NCI-H2081 (cell line): Measurements from ENCODE around the gene LINC01488.

Source experiments
- DNase-seq, 2 experiments: peaks; one replicate each; lab custom pipeline; 2025; lab: John Stamatoyannopoulos, UW

Gene LINC01488

DNA sequence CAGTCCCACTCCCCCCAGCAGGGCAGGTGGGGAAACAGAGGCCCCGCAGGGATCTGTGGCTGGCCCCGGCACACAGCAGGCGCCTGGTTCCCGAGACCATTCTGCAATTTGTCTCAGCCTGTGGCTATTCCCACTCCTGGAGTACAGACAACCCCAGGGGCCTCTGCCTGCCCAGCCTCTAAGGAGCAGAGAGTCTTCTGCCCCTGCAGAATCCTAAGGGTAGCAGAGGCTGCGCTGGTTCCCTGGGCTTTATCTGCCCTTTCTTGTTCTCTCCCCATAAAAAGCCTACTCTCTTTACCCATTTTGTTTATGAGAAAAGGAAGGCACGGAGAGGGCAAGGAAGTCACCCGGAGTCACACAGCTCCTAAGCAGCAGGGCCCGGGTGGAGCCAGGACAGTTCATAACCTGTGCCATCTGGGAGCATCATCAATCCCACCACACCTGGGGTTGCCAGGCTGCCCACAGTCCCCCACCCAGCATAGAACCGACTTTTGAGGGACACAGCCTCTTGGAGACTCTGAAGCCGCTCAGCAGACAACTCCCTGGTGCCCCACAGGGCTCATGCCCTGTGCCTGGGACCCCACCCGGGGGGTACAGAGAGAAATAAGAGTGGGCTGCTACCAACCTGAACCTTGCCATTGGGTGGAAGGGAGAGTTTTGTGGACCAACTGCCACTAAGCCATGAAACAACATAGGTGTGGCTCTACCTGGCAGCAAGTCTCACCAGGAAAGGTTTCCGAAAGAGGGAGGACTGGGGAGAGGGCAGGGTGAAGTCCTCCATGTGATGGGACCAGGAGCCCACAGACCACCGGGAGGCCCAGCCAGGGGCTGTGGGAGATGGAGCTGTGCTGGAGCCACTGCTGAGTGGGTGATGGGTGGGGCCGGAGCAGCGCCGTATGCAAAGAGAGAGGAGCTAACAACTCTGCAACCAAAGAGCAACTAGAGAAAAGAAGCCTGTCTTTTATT, 17.2 kb upstream of the LINC01488 start:
- no peak for DNase-seq

DNA sequence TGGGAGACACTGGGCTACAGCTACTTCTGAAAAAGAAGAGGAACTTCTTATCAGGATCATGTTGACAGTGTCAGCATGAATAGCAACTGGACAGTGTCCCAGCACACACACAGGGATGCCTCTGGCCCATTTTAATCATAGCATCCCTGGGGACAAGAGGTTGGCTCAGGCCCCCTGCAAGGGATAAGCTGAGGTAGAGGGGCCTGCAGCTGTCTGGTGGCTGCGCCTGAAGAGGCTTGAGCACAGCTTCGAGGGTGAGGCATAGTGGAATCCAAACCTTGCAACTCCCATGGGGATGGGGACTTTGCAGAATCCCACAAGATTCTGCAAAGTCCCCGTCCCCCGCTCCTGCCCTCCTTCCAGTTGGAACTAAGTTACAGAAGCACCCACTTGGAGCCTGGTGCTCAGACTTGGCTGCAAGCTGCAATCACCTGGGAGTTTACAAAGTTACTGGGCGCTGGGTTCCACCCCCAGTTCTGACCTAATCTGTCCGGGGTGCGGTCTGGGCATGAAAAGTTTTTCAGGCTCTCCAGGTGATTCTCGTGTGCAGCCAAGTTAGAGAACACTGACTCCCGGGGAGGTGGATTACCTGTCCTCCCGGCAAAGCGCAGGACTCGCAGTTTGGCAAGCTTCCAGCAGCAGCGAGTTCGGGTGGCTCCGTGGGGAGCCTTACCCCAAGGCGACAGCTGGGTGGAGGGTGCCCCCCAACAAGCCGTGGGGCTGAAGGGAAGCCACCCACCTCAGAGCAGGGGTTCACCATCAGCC, 16.0 kb upstream of the LINC01488 start:
- no peak for DNase-seq

DNA sequence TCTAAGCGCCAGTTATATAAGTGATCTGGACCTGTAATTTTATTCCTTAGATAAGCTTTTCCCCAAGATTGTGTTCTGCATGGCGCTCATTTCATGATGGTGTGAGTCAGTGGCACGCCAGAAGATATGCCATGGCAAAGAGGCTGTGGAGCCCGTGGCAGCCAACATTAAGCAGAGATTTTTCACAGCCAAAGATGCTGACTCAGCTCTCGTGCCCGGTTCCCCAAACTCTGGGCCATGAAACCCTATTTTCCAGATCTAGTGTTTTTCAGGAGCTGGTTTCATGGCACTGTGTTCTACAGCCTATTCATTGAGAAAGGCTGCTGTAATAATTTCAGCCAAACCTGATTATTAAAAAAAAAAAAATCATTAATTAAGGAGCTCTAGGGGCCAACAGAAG, 15.4 kb upstream of the LINC01488 start:
- DNase-seq: no peak

DNA sequence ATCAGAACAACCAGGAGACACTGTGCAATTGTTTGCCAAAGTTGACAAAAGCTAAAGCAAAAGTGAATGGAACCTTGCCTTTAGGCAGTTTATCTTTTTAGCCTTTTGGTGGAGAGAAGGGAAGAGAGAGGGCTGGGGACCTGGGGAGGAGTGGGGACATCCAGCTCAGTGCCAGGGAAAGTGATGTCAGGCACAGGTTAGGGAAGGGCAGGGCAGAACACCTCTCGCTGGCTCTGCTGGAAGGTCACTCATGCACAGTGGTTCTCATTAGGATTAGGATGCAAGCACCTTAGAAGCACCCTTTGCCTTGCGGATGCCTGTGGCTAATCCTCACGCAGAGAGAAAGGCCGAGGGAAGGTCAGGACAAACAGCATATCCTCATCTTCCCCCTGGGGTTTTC, 14.3 kb upstream of the LINC01488 start:
- DNase-seq: no peak

DNA sequence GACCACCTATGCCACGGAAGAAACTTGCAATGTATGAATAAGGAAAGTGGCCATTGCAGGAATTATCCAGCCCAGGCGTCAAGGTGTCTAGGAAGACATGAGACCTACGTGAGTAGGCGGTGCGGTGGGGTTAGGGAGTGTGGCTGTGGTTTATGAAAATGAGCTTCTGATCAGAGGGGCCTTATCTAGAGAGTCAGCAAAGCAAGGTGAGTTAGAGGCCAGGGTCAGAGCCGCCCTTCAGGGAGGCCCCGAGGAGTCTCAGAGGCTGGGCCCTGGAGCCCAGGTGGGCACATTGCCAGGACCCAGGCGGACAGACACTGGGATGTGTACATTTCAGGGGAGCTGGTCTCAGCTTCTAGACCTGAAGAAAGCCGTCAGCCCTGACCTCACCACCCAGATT, 13.8 kb upstream of the LINC01488 start:
- DNase-seq: no peak

DNA sequence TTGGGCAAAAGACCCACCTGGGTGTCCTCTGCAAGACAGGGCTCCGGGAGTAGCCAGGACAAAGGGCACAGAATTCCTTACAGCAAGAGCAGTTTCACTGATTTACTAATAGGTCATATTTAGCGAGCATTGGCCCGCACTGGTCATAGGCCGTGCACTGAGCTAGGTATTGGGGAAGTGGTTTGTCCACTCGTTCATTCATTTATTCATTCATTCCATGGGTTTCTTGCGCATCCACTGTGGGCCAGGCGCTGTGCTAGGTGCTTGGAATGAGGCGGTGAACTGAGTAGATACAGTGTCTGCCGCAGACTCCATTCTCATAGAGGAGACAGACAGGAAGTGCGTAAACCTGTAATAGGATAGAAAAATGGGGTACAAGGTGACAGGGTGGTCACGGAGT, 13.2 kb upstream of the LINC01488 start:
- DNase-seq: no peak

DNA sequence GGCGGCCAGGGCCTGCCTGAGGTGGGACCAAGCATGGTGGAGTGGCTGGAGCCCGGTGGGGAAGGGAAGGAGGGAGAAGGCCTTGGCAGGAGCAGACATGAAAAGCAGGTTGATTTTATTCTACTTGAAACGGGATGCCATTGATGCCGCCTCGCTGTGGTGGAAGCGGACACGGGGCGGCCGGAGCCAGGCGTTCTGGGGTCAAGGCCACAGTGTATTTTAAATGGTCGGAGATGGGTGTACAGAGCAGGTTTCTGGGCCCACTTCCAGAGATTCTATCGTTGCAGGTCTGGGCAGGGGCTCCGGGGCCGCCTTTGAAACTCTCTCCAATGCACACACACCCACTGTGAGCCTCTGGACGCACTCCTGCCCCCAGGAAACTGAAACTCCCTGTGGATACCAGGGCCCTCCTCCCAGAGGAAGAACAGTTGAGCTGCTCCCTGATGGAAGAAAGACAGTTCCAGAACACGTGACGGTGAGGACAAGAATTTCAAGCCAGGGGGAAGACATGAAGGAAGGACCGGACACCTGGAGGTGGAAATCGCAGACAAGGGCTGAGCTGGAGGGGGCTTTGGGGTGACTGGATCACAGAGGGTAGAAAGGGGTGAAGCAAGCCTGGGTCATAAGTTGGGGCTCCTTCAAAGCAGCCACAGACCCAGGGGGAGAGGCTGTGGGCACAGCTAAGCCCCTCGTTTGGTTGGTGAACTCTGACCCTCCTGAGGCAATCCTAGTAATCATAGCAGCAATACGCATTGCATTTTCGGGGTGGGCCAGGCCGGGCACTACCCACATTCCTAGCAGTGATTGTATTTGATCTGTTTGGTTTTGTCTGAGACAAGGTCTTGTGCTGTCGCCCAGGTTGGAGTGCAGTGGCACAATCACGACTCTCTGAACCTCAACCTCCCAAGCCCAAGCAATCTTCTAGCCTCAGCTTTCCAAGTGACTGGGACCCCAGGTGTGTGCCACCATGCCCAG, 12.3 kb upstream of the LINC01488 start:
- DNase-seq: no peak

DNA sequence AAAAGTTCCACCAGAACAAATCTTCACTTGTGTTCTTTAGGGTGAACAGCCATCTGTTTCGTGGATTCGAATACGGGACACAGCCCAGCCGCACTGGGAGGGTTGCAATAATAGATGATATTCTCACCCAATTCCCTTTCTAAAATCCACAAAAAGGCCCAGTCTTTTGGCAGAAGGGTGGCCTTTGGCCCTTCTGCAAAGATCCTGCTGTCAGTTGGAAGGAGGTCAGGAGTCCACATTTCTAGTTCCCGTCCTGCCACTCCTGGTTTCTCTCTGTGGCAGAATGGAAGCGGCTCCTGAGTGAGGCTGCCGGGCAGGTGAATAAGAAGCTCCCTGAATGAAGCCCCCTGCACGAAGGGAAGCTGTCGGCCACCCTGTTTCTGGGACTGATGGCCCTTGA, 11.2 kb upstream of the LINC01488 start:
- no peak for DNase-seq

DNA sequence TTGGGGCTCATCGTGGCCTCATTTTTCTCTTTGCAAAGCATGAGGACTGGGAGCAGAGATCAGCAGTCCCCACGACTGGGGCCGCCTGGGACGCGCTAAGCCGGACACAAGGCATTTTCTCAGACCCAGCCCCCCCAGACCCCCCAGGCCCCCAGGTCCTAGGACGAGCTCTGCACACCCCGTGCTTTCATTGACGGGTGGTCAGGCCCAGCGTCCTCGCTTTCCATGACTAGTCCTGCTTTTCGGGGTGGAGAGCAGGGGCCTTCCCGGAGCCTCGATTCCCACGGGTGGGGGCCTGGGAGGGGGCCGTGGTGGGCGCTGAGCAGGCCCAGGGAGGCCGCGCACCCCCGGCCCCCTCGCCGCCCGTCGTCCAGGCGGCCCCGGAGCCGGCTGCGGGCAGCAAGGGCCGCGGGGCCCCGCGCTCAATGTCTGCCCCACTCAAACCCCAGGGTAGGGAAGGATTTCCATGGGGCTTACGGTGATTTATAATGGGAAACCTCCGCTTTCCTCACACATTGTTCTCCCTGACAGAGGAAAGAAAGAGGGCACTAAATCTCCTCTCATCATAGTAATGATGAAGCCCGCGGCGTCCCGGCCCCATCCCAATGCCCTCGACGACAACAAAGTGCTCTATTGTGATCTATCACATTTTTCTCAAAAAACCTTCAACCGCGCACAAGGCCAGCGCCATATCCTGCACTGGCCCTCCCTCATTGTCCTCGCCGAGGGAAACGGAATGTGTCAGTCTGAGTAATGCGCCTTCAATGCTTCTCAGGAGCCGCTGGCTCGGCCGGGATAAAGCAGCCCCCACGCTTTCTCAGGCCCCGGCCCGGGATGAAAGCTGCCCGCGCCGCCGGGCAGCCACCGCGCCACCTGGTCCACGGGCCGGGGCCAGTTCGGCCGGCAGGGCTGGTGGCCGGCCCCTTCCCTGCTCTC, 10.4 kb upstream of the LINC01488 start:
- no peak for DNase-seq

DNA sequence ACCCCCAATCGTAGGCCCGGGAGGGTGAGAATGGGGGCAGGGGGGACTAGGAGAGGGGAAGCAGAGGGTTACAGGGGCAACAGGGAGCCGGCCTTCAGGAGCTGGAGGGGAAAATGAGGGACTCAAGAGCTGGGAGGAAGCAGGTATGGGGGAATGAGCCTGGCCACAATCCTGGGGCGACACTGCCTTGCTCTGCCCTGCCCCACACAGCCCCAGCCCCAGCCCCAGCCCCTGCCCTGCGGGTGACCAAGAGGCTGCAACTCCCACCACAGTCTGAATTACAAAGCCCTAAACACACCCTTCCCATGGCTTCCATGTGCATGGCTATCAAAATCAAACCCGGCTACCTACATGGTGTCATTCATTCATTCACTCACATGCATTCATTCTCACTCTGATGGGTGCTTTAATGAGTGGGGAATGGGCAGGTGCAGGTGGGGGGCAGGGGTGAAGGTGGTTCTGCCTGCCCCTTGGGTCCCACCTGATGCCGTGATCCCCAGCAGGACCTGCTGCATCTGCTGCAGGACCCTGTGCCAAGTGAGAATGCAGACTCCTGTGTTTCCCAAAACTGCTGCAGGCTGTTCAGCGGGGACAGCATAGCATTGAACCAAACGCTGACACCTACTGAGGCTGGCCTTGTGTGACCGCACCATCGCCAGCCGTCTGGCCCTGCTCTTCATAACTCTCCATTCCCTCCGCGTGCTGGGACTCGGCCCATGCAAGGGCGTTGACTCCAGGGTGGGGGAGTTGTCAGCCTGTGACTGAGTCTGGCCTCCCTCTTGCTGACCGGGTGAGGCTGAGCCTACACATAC, 9.5 kb upstream of the LINC01488 start:
- DNase-seq: no peak

DNA sequence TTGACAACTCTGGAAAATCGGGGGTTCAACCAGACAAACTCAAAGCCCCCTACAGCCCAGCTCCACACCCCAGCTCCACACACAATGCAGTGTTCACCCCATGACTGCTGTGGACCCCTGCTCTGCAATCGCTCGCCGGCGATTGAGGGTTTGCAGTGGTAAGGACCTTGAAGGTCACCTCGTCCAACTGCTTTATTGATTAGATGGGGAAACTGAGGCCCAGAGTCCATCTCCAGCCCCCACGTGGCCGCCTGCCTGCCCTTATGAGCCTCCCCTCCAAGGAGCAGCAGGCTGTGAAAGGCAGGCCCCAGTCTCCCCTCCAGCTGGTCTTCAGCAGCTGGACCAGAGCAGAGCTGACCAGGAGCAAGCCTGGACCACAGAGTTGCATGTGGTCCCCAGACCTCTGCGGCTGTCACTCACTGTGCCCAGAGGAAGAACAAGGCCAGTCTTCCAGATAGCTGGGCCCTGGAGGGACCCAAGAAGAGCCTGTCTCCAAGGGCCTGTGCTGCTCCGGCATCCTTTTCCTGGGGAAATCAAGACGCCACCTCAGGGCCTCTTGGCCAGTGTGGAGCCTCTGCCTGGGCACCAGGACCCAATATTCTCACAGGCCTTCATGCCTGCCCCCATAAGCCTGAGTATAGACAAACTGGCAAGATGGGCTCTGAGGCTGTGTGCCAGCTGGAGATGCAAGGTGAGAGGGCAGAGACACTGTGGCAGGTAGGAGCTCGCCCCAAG, 8.8 kb upstream of the LINC01488 start:
- DNase-seq: no peak

DNA sequence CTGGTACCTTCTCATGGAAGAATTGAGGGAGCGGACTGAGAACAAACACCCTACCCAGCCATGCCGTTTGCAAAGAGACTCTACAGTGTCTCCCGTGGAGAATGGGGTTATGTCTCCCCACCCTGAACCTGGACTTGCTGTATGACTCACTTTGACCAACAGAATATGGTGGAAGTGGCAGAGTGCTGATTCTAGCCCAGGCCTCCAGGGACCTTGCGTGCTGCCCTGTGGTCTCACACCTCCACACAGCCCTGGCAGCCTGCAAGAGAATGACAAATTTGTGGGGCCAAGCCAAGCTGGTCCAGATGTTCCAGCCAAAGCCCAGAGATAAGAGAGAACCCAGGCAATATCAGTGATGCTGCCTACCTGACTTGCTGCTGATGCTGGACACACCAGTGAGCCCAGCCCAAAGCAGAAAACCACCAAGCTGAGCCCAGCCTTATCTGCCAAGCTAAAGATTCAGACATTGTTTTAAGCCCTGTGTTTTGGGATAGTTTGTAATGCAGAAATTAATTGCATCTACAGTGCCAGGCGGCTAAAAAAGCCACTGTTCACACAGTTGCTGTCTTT, 8.1 kb upstream of the LINC01488 start:
- no peak for DNase-seq

DNA sequence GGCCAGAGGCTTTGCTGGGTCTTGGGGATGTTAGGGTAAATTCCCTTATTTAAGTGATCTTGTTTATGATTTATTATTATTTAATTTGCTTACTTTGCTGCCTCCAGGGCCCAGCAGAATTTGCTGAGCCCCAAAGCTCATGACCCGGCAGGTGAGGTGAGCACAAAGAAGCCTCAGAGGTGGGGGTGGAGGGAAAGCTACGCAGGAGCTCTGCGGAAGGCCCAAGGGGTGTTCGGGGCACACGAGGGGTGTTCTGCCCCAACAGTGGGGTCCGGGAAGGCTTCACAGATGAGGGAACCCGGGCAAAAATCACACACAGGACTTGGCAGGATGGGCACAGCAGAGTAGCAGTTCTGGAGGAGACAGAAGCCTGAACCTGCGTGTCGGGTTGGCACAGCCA, 6.7 kb upstream of the LINC01488 start:
- DNase-seq: no peak

DNA sequence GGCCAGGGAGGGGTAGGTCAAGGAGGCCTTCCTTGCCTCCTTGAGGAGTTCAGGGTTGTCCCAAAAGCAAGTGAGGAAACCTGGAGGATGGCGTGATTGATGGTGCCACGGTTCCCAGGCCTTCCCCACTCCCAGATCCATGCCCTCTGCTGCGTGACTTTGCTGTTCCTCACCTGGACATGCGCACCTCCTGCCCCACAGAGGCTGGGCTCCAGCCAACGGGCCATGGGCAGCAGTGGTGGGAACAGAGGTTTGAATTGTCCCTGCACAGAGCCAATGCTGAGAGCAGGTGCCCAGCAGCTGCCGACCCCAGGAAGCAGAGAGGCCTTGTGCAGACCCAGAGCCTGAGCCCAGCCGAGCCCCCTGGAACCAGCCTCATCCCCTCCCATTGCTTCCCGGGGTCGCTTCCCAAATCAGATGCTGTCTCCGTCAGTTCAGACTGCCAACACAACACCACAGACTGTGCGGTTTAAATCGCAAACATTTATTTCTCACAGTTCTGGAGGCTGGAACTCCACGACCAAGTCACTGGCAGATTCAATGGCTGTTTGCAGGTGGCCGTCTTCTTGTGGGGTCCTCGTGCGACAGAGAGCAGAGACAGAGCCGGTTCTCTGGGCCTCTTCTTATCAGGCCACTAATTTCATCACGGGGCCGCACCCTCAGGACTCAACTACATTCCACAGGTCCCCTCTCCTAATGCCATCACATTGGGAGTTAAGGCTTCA, 6.2 kb upstream of the LINC01488 start:
- DNase-seq: no peak

DNA sequence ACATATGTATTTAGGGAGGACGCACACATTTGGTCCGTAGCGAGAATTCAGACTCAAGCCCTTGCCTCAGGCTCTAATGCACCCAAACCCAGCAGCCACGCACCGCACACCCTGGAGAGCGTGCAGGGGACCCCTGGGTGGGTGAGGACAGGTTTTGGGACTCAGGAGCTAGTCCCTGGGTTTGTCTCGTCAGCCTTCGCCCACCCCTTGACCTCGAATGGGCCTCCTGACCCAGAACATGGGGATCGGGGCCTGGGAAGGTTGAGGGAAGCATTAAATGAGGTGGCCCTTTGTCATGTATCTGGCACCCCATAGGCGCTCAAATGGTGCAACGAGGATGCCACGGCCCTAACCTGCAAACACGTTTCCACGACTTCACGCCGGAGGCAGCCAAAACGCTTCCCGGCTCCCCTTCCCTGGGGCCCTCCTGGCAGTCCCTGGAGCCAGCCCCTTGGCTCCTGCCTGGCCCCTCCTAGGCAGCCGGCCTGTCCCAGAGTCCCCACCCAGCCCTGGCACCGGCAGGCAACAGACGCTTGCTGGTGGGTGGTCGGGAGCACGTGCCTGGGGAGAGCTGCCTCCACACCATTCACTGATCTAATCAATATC, 5.5 kb upstream of the LINC01488 start:
- no peak for DNase-seq

DNA sequence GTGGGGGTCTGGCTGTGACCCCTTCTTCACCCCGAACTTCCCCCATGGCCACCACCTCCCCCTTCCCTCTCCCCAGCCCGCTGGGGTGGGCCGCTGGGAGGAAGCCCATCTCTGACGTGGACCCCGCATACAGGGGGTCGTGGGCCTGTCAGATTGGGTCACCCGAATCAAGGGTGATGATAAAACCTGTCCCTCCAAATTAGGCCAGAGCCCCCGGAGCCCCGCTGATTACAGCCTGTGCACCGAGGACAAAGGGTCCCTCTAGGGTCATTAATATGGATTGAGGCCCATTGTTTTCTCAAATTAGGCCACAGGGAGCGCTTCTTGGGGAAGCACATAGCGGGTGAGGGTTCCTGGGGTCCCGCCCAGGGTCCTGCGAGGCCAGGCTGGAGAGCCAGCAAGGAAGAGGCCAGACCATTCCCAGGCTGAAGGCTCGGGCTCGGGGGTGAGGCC, 4.9 kb upstream of the LINC01488 start:
- DNase-seq: no peak

DNA sequence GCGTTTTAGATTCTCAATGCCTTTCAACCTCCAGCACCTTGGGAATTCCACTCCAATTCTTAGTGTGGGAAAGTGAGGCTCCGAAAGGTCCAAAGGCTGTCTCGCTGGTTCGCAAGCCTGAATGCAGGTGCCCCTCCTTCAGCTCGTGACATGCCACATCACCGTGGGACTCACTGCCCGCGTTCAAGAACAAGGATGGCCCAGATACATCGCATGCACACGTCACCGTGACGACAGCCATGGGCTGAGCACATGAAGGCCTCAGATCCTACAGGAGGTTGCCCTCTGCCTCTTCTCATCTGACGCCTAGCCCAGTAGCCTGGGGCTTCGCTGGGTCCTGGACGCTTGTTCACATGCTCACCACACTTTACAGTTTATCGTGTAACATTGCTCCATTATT, 4.4 kb upstream of the LINC01488 start:
- no peak for DNase-seq
